NCI-H748 (cell line): ENCODE data around the gene LMCD1.

Source experiments
- DNase-seq: peaks from one replicate; lab custom pipeline; 2025; ENCODE audit not compliant: unreplicated experiment; lab: John Stamatoyannopoulos, UW

The LMCD1 gene

DNA sequence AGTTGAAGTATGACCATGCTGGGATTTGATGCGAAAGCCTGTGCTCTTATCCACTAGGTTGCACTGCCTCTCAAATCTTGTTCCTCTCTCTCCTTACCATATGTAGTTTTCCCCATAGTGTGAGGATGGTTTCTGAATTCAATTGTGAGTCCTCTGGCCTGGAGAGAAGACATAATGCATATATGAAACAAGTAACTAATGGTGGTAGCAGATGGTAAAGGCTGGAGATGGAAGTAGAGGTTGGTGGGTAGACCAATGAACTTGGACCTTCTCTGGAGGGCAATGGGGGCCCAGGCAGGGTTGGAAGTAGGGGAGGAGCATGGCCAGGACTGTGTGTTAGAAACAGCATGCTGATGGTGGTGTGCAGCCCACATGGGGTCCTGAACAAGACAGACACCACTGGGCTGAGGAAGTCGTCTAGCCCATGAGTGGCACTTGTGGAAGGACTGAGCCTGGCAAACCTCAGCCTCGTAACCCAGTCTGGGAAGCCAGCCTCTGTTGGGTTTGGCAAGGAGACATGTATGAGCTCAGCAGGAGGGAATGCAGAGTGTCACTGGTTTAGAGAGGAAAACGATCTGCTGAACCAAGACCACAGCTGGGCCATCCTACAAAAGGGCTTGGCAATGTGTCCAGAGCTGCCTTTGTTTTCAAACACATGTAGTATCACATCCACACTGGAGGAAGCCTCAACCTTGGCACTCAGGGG is 18.5 kb upstream of the LMCD1 start:
- DNase-seq: no peak

DNA sequence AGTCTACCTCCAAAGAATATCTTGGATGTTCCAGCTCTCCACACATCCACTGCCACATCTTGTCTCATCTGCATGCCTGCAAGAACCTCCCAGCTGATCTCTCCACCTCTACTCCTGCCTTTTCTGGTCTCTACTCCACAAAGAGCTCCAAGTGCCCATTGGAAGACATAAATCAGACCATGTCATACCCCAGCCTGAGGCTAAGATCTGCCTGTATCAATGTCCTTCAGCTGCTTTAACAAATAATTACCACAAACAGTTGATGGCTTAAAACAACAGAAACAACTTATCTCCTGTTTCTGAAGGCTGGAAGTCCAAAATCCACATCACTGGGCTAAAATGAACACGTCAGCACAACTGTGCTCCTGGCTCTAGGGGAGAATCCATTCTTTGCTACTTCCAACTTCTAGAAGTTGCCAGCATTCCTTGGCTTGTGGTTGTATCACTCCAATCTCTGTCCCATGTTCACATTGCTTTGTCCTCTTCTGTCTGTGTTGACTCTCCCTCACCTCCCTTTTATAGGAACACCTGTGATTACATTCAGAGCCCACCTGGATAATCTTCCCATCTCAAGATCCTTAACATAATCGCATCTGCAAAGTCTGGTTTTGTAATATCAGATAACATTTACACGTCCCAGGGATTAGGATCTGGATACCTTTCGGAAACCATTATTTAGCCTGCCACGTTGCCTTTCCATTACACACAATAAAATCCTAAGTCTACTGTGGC is 17.0 kb upstream of the LMCD1 start:
- DNase-seq: no peak

DNA sequence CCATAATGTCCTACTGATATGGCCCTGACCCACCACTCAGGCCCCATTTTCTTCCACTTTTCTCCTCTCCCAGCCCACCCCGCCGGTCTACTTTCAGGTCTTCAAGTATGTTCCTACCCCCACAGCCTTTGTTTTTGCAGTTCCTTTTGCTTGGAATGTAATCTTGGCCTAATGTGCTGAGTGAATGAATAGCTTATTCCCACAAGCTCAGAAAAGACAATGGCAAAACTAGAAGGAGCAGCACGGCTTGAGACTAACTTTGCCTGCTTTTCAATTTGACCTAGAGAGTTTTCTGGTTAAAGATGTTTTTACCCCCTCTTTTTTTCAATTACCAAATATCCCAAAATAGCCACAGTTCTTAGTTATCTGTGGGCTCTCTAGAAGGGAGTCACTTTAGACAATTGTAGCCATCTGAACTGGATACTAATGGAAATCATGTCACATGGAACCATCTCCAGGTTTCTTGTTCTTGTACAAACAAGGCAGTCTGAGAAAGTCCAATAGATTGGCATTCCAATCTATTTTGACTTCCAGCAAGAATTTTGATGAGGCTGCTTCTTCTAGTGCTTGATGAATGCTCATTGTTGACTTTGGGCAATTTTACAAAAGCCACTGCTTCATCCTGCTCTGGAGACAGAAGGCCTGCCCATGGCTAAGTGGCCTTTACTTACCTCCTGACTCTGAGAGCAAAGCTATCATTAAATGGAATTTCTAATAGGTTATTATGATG is 16.3 kb upstream of the LMCD1 start:
- no peak for DNase-seq

DNA sequence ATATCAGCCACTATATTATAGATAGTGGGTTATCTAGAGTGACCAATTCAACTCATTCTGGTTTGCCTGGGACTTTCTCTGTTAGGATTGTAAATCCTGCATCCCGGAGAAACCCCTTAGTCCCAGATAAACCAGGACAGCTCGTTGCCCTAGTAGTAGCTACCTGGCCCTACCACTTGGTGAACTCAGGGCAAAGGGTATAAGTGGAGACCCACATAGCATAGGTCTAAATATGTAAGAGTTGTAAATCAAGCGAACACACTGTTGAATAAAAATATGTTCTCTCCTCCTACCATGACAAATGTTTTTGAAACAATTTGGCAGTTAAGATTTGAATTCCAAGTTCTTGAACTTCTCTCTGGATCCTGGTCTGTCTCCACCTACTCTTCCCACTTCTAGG is 15.7 kb upstream of the LMCD1 start:
- DNase-seq: no peak

DNA sequence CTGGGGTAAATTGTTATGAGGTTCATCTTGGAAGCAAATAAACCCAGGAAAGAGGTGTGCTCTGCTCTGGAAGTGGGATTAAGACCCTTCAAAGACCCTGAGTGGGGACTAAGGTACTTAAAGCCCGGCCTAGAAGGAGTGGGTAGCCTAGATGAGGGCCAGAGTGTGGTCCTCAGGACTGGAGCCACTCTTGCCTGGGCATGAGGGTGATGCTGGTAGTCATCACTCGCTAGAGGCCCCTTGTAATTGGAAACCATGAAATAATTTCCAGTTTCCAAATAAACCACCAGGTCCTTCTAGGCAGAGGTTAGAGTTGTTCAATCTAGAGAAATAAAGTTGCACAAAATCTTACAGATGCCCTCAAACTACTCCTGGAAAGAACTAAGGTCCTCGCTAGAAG is 15.2 kb upstream of the LMCD1 start:
- DNase-seq: no peak

DNA sequence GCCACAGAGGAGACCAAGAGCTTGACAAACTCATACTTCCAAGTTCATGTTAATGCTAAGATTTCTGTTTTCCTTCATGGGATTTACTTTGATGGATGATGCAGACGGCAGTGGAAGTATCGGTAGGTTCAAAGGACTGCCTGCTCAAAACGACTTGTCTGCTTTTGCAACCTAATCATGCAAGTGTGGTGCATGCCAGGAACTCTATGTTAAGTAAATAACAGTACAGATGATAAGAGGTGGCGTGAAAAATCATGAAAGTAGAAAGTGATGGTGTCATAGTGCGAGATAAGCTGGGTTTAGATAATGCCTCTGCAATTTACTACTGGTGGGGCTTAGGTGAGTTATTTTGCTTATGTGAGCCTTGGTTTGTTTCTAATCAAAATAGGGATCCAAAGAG is 14.7 kb upstream of the LMCD1 start:
- no peak for DNase-seq

DNA sequence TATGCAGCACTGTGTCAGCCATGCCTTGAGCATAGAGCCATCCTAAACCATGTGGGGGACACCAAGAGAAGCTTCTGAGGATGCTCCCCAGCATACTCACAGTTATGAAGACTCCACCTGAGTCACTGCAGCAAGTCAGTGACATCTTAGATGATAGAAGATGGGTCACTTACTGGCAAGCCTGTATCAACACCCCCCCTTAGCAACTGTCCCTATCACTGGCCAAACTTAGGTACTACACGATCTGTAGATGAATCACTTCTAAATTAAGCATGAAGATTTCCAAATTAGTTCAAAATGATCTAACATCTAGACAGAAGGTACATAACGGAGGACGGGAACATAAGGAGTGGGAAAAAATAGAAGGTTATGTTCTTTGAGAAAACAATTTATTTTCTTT is 13.2 kb upstream of the LMCD1 start:
- no peak for DNase-seq

DNA sequence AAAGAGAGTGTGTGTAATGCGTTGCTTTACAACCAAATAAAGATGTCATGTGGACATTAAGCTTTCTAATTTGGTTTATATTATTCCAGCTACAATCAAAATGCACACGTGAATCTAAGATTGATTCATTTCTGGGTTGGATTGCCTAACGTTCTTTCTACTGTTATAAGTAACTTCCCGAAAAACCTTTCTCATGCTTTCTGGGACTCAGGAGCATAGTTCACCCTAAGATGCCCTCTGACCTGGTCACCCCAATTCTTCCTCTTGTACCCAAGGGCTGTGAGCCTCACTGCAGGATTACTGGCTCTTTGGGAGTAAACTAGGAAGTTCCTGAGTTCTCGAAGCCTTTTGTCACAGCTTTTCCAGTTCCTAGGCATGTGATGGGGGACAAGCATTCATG is 12.7 kb upstream of the LMCD1 start:
- no peak for DNase-seq

DNA sequence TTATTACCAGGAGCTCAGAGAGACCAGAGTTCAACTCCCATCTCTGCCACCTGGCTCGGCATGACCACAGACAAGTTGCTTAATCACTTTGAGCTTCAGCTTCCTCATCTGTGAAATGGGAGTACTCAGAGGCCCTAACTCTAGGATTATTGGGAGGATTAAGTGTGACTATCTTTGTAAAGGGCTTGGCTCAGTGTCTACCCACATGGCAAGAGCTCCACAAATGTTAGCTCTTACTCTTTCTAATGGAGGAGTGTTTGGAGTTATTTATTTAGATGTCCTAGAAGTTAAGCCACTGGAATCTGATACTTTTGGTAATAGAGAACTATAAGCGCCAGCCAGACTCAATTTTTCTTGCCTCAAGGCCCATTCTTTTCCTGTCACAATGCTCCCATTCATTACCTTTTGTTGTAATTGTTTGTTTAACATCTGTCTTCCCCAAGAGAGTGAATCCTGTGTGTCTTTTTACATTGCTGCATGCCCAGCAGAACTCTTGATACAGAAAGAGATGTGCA is 12.3 kb upstream of the LMCD1 start:
- DNase-seq: peak; percentile 50

DNA sequence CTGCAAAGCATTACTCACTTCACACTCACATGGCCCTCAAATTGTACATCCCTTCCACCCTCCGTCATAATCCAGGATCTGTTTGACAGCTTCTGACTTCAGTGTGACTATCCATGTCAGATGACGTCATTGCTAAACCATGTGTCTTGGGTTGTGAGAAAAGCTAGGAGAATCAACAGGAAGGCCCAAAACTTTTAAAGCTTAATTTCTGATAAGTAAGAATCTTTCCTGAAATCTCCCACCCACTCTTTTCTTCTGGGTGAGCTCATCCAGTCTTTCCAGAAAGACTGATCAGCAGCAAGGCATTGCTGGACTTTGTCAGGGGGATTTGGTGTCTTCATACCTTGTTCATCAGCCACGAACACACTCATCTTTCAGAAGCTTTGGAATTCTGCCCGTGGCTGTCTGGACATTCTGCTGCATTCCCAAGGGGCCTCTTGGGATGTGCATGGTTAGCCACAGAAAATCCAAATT is 11.5 kb upstream of the LMCD1 start:
- no peak for DNase-seq

DNA sequence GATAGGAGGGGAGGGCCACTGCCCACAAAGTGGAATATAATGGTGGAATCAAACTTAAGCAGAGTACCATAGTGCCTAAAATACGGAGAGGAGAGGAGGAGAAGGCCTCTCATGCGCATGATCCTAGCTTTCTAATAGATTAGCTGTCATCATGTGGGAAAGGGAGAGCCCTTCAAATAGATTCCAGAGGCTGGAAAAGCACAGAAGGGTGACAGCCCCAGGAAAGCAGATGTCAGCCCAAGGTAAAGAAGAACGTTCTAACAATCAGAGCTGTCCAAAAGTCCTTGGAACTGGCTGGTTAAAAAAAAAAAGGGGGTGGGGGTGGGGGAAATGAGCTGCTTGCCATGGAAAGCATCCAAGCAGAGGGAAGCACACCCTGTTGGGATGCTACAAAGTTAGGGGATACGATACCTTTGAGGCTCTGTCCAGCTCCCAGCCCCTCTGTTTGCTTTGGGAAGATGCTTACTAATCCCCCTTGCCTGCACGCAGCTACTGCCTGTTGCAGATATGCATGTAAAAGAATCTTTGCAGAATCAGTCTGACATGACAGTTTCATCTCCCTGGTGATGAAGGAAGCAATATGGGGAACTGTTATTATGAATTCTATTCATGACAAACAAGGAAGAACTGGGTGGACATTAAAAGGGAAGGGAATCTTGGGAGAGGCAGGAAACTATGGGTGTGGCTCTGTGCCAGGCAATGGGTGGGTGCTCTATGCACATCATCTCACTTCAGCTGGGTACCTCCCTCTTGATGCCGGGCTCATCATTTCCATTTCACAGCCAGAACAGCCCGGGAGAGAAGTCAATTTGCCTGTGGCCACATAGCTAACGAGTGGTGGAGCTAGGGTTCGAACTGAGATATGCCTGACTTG is 10.1 kb upstream of the LMCD1 start:
- peak; percentile 10 for DNase-seq

DNA sequence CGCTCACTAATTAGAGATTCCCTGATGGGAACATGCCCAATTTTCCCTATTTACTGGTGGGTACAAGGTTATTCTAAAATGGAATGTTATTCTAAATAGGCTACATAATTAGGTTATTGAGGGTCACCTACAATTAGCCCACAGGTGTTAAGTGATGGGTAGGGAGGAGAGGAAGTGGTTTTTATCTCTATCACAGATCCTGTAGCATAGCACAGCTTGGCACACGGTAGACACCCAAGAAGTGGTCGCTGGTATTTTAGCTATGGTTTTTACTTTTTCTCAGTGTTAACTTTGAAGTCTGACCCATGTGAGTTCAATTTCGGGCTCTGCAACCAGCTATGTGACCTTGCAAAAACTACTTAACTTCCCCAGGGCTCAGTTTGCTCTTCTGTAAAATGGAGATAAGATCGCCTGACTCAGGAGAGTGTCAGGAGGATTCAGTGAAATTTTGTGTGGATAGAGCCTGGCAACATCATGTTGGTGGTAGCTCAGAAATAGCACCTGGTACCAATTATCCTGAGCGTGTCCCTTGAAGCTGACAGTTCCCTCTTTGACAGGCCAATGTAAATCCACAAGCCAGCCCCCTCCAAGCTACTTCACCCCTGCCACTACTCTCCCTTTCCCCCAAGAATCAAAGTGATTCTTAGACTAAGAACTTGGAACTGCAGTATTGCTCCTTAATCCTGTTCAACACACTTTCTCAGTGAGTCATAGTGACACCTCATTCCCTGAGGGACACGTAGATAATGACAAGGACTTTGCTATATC is 8.7 kb upstream of the LMCD1 start:
- peak; percentile 15 for DNase-seq

DNA sequence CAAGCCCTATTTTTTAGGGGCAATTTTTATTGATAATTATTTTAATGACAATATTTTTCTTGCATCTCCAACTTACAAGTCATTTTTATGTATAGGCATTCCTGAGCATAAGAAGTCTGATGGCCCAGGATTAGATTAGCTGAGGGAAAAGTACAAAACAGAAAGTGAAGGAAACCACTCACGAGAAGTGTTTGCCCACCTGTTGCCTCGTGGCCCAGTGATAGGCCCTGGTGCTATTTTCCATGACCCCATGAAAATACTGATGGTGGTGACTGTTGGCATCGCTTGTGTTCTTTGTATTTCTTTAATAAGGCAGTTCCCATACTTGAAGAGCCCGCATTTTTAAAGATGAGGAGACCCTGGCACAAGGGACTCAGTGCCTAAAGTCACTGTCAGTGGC is 7.9 kb upstream of the LMCD1 start:
- DNase-seq: no peak

DNA sequence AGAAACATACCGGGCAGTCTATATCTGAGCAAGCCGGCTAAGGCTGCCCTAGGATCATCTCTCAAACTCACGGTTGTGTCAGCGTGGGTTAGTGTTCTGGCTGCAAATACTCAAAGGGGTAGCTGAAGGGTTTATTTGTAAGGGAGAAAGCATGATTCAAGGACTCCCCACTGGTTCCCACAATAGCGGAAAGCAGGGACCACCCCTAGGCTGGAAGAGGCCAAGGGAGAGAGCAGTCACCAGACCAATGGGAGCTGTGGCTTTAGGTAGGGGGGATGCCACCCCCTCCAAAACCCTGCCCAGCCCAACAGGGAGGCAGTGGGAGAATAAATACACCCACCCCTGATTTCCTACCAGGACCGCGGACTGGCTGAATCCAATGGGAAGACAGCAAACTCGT is 7.3 kb upstream of the LMCD1 start:
- DNase-seq: no peak

DNA sequence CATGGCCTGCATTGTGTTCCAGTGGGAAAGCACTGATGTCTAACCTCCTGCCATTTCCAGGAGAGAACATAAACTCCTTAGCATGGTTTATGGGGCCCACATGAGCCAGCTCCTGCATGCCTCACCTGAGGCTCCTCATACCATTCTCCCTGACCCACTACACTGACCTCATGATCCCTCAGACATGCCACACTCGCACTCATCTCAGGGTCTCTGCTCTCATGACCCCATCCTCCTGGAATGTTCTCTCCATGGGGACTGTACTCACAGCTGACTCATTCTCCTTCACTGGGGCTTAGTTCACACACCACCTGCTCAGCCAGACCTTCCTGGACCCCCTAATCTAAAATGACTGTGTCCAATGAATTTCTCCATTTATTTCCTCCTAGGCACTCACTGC is 4.0 kb upstream of the LMCD1 start:
- DNase-seq: no peak

DNA sequence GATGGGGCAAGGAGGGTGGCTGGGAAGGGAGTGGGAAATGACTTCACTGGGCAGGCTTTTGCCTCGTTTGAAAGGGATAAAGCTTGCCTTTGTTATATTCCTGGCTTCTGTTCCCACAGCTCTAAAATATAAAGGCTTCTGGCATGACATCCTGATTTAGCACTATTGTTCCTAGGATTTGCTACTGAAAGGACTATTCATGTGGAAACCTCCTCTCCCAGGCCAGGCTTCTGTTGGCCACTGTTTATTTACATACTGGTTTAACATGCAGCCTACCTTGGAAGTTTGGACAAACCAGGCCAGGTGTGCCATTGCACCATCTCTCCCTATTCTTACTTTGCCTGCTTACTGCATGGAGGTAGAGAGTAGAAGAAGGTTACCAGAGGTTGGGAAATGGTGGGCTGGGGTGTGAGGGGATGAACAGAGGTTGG is 2.4 kb upstream of the LMCD1 start:
- DNase-seq: peak; percentile 13

DNA sequence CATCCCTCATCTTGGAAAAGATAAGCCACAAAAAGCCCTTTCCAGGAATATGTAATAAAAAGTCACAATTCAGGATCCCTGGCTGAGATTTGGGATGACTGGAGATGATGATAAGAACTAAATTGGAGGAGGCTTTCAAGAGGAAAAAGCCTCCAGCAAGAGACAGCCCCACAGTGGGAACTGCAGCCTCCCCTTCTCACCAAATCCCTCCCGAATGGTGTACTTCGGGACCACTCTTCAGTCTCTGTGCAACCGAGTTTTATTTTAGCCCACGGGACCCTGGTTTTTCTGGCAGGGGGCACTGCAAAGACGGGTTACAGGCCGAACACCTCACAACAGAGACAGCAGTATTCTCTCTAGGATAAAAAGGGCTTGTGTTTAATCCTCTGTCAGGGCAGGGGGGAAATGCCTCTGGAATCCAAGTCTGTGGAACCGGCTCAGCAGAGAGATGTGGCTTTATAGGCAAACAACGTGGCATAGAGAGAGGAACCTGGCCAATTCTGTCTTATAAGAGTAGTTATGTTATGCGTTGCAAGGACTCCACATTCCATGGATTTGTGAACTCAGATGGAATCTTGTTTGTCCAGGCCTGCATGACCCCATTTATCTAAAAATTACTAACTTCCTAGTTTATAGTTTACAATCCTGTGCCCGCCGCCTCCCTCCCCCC is 1.2 kb upstream of the LMCD1 start:
- DNase-seq: peak; percentile 10

DNA sequence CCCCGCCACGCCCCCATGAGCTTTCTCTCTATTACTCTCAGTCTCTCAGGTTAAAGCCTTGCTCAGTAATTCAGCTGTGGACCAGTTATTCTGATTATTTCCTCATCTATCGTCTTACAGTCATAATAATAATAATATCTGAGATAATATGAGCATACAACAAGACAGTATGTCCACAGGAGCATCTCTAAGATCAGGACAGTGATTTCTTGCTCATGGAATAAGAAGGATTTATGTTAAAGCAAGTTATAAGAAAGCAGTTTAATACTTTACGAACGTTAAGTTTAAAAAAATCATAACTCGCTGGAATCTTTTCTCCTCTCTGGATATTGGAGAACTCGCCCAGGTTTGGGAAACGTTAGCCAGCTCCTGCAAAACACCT is 643 bp upstream of the LMCD1 start:
- DNase-seq: no peak

DNA sequence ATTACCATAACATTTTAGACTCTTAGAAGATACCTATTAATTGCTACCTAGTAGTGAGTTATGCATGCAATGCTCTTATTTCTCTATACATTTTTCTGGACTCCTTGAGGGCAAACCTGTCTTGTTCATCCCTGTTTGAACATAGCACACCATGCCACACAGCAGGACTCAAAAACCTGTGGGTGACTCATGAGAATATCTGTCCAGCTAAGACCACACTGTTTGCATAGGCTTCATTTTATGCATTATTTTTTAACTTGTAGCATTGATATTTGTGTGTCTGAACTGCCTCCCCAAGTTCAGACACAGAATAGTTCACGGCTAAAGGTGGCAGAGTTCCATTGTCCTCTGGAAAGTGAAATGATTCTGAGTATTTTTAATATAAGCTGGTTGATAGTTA is 1.8 kb downstream of the LMCD1 start:
- no peak for DNase-seq
